NK-92 treated with Interleukin-12 subunit alpha and Interleukin-12 subunit beta, amount 100 ng/mL, for 24 hours (cell line): Measurements from ENCODE around the gene GNAS-AS1.

Experiments used
- DNase-seq: peaks from one replicate; lab custom pipeline; 2025; lab: John Stamatoyannopoulos, UW

Gene GNAS-AS1

GRCh38 chr20:58863044-58863790, 12.5 kb upstream of the GNAS-AS1 start:
- DNase-seq, result no peak

- DNase-seq, result no peak
Measured at GRCh38 chr20:58855506-58856389, 5.0 kb upstream of the GNAS-AS1 start.

- no peak for DNase-seq
Measured at GRCh38 chr20:58854638-58855471, 4.2 kb upstream of the GNAS-AS1 start.

GRCh38 chr20:58853976-58854637, 3.4 kb upstream of the GNAS-AS1 start:
- DNase-seq, result no peak

DNA sequence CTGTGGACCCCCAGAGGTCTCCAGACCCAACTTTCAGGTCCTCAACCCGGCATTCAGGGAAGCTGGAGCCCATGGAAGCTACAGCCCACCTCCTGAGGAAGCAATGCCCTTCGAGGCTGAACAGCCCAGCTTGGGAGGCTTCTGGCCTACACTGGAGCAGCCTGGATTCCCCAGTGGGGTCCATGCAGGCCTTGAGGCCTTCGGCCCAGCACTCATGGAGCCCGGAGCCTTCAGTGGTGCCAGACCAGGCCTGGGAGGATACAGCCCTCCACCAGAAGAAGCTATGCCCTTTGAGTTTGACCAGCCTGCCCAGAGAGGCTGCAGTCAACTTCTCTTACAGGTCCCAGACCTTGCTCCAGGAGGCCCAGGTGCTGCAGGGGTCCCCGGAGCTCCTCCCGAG, 2.8 kb upstream of the GNAS-AS1 start:
- DNase-seq, result no peak

- DNase-seq, result no peak
Measured at GRCh38 chr20:58852543-58853271, 2.0 kb upstream of the GNAS-AS1 start, which contains the start of gene GNAS. TSS of gene GNAS (plus strand) at chr20:58852716.

- DNase-seq, result no peak
Measured at GRCh38 chr20:58851969-58852458, 1.3 kb upstream of the GNAS-AS1 start.

GRCh38 chr20:58851221-58851968, 693 bp upstream of the GNAS-AS1 start:
- no peak for DNase-seq

DNA sequence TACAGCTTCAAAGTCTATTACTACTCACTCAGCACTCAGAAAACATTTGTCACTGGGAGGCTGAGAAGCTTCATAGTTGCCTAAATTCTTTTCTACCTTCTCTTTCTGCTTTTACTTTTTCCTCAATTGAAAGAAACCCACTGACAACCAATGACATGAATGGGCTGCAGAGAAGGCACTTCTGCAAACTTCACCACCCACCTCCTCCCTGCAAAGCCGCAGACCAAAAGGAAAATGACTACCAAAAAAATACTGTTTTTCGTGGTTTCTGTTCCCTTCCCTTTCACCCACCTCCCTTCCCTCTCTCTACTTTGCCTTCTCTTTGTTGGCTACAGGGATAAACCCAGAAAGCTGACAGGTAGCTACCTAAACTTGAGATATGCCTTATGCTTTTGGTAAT, 3.2 kb downstream of the GNAS-AS1 start:
- DNase-seq, result no peak

GRCh38 chr20:58845706-58846105, 5.0 kb downstream of the GNAS-AS1 start:
- DNase-seq, result no peak

- no peak for DNase-seq
Measured at GRCh38 chr20:58843128-58843556, 7.6 kb downstream of the GNAS-AS1 start.

DNA sequence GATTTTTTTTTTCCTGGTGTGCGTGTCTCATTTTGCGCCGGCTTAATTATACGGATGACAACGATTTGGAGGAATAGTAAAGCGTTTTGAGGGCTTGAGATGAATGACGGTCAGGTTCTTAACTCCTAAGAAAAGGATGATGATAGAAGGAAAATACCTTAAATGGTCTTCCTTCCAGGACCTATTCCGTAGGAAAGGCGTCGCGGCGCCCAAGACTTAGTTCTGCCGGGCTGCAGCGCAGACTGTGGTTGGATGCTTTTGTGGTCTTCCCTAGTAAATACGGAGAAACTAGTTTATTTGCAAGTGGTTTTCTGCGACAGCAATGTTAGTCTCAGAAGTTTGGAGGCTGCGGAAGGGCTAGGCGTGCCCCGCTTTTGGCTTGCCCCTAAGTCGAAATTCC, 8.4 kb downstream of the GNAS-AS1 start:
- DNase-seq, result no peak

DNA sequence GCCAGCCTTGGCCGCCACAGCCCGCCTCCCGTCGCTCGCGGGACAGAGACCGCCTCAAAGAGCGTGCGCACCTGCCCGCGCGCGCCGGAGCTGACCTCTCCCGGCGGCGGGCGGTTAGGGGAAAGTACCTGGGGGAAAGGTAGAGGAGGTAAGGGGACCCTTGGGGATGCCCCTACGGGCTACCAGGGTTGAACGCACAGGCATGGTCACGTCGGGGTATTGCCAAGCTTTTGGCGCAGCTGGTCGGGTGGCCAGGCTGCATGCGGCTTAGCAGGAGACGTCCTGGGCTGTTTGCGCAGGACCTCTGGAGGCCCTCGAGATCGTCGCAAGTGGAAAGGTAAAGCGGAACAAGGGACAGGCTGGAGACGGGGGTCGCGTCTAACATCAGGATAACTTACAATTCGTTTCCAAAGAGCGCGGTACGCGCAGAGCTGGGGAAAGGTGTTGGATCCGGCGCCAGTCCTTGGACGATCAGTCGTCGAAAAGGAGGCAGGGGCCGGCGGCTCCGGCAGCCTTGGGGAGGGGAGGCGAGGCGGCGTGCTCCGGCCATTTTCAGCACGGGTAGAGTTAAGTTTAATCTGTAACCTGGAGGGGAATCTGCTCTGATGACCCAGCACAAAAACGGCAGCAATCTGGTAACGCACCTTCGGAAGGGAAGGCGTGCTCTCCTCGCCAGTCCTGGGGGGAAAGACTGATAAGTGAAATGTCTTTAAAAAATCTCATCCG, 9.0 kb downstream of the GNAS-AS1 start:
- DNase-seq, result no peak

- no peak for DNase-seq
Measured at GRCh38 chr20:58840816-58841538, 9.7 kb downstream of the GNAS-AS1 start.

GRCh38 chr20:58839991-58840747, 10.5 kb downstream of the GNAS-AS1 start:
- no peak for DNase-seq

- DNase-seq, result no peak
Measured at GRCh38 chr20:58839474-58839874, 11.2 kb downstream of the GNAS-AS1 start.

- no peak for DNase-seq
Measured at GRCh38 chr20:58838174-58838573, 12.5 kb downstream of the GNAS-AS1 start.

DNA sequence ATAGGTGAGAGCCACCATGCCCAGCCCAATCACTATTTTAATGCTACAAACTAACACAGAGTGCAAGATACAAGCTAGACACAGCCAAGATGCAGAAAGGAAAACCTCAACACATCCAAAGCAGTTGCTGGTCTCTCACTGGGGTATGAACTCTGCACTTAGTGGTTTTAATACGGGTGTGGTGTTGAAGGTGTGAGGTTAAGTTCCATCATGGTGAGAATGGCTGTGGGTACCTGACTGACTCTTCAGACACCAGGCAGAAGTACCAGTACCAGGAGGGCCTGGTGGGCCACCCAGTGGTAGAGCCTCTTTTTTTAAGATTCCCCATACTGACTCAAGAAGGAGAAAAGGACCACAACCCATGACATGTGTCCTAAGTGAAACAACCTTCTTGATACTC, 13.0 kb downstream of the GNAS-AS1 start:
- DNase-seq, result peak; percentile 64
